Measurements from ENCODE around the gene CNOT6.
"Not testable (repeated sequence)": the region's sequence is repeated elsewhere in the genome, so short reads cannot be mapped to it uniquely, and the experiment has no call there.

Gene CNOT6

DNA sequence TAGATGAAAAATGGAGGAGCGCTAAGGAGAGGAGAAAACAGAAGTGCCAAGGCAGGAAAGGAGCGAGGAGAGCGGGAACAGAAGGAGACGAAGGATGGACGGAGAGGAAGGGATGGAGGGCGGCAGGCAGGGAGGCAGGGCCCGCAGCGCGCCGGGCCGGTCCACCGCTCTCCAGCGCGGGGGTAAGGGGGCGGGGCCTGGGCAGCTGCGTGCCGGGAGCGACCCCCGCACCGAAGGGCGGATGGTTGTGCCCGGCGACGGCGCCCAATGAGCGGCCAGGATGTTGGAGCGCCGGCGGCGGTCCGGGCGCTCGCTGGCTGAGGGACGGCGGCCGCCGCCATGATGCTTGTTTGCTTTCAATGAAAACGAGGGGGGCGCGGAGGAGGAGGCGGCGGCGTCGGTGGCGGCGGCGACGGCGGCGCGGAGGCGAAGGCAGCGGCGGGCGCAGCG is at the start of gene CNOT6:
TSS of gene CNOT6 (plus strand) at position 320 of the 450 bp plus-strand sequence. CDS start 34,898 bp downstream, outside the sequence.
- peak; percentile 95 to 96 for DNase-seq

DNA sequence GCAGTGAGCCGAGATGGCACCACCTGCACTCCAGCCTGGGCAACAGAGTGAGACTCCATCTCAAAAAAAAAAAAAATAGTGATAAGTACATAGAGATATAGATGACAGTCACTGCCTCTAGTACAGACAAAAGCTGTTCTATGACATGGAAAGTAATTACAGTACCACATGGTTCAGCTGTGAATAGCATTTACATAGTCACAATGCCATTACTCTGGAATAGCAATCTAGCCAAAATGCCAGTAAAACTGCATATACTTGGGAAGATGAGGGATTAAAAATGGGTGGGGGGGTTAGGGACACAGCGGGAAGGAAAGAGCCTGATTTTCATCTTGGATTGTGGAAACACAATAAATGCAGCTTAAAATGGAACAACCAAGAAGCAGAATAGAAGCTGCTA is 39.4 kb upstream of the CNOT6 start:
- DNase-seq = no peak

DNA sequence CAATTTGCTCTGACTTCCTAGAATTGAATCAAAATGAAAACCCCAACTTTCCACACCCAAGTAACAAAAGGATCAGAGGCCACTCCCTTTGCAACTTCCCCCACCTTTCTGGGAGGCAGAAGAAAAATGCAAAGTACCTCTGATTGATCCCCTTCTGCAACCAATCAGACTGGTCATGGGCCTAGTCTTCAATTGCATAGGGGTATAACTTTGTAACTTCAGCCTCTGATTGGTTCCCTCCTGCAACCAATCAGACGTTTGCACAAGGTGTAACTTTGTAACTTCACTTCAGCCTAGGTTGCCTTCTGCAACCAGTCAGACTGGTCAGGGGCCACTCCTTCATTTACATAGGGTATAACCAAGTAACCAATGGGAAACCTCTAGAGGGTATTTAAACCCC is 38.3 kb upstream of the CNOT6 start:
- no peak for DNase-seq

DNA sequence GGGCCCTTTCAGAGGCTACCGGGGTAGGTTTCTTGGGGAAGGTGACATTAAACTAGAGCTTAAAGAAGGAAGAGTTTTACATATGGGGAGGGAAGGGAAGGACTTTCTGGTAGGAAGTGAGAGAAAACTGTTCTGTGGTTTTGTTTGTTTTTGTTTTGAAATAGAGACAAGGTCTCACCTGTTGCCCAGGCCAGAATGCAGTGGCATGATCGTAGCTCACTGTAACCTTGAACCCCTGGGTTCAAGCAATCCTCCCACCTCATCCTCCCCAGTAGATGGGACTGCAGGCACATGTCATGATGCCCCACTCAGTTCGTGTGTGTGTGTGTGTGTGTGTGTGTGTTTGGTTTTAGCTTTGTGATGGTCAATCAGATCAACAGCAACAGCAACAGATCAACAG is 37.4 kb upstream of the CNOT6 start:
- no peak for DNase-seq

DNA sequence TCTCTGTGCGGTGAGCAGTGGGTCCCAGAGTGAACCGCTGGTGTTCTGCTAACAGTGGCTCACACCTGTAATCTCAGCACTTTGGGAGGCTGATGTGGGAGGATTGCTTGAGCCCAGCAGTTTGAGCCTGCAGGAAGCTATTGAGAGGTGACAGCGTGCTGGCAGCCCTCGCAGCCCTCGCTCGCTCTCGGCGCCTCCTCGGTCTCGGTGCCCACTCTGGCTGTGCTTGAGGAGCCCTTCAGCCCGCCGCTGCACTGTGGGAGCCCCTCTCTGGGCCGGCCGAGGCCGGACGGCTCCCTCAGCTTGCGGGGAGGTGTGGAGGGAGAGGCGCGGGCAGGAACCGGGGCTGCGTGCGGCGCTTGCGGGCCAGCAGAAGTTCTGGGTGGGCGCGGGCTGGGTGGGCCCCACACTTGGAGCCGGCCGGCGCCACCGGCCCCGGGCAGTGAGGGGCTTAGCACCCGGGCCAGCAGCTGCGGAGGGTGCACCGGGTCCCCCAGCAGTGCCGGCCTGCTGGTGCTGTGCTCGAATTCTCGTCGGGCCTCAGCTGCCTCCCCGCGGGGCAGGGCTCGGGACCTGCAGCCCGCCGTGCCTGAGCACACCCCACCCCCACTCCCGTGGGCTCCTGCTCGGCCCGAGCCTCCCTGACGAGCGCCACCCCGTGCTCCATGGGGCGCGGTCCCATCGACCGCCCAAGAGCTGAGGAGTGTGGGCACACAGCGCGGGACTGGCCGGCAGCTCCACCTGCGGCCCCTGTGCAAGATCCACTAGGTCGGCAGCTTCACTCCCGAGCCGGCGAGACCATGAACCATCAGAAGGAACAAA is 35.1 kb upstream of the CNOT6 start:
- DNase-seq = not testable (repeated sequence)

DNA sequence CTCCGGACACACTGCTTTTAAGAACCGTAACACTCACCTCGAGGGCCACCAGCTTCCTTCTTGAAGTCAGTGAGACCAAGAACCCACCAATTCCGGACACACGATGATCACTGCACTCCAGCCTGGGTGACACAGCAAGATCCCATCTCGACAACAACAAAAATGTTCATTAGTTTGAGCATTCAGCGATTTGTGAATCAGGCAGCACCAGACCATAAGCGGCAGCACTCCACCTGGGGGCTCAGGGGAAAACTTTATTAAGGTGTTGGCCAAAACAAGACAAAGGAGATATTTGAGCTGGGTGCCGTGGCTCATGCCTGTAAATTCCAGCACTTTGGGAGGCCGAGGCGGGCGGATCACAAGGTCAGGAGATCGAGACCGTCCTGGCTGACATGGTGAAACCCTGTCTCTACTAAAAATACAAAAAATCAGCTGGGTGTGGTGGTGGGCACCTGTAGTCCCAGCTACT is 34.5 kb upstream of the CNOT6 start:
- DNase-seq = not testable (repeated sequence)

DNA sequence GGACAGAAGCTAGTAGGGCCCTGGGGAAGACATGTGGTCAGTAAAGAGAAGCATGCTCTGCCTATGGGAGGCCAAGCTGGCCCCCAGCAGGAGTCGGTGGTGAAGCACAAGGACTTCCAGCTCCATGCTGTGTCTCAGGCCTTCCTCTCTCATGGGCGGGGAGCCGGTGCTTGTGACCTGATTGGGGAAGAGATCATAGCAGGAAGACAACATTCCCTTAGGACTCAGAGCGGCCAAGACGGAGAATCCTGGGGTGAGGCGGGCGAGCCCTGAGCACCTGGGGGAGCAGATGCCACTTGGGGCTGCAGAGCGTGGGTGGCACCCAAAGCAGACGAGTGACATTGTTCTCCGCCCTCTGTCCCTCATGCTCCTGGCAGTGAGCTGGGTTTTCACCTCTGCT is 33.3 kb upstream of the CNOT6 start:
- DNase-seq = no peak

DNA sequence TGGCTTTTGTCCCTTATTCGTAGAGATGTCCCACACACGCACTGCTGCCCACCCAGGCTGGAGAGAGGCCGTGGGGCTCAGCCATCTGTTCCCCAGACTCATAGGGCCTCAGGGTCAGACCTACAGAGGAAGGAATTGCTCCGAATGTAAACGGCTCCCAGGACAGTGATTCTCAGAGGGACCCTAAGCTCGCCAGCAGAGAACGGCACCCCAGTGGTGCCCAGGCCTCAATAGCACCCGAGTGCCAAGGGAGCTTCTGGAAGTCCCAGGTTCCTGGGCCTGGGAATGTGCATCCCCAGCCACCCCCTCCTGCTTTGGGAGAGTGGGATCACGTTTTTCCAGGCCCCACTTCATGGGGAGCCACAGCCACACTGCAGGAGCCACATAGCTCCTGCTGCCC is 32.9 kb upstream of the CNOT6 start:
- DNase-seq = no peak

DNA sequence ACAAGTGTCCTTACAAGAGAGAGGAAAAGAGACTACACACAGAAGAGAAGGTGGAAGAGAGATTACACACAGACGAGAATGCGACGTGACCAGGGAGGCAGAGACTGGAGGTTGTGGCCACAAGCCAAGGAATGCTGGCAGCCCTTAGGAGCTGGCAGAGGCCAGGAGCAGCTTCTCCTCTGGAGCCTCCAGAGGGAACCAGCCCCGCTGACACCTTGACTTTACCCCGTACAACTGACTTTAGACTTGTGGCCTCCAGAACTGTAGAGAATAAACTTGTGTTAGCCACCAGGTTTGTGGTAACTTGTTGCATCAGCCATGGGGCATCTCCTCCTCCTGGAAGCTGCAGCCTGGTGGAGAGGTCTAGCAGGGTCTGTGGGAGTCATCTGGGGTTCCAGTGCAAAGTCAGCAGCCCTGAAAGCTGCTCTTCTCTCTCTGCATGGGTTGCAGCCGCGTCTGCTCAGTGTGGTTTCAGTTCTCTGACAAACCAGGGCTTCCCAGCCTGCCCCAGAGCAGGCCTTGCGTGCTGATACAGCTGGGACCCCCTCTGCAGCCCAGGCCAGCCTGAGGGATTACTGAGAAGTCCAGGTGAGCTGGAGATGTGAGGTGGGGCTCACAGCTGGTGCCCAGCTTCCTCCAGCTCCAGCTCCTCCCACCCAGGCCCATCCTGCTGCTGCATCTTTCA is 30.8 kb upstream of the CNOT6 start:
- DNase-seq = no peak

DNA sequence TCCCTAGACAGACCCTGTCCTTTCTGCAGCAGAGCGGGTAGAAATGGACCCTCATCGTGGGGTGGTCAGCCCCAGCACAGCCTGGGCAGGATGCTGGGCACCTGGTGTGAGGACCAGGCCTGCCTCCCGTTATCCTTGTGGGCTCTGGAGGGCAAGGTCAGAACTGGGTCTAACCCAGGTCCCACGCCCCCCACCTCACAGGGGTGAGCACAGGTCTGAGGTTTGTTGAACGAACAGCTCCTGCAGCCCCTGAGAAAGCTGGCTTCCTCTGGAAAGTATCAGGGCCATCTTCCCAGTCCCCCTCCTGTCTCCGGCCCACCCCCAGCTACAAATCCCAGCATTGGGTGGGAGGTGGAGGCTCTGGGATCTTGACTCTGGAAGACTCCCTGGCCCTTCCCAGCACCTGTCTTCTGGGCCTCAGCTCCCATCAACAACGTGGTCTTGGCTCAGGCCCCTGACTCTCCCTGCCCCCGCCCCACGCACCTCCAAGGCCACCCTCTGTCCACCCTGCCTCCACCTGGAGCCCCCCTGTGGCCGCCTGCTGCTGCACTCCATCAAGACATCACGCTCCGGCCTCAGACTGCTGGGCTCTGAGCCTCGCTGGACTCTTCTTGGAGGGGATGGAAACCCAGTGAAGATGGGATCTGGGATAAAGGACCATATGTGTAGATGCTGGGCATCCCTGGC is 30.1 kb upstream of the CNOT6 start:
- DNase-seq = no peak

DNA sequence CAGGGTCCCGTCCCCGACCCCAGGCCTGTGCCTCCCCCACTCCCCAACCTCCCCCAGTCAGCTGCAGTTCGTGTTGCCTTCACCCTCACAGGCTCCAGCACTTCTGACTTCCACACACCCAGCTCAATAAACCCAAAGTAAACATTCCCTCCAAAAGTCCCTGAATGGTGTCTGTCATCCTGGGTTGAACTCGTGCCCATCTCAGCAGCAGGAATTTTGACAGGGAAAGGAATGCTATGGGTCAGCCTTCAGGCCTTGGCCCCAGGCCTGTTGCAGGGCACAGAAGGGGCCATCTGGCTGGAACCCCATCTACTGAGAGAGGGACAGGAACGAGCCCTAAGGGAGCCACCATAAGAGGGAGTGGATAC is 29.6 kb upstream of the CNOT6 start:
- no peak for DNase-seq

DNA sequence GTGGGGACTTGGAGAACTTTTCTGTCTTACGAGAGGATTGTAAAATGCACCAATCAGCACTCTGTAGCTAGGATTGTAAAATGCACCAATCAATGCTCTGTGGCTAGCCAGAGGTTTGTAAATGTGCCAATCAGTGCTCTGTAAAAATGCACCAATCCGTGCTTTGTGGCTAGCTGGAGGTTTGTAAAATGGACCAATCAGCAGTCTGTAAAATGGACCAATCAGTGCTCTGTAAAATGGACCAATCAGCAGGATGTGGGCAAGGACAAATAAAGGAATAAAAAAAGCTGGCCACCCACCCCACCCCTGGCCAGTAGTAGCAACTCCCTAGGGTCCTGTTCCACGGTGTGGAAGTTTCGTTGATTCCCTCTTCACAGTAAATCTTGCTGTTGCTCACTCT is 29.1 kb upstream of the CNOT6 start:
- not testable (repeated sequence) for DNase-seq

DNA sequence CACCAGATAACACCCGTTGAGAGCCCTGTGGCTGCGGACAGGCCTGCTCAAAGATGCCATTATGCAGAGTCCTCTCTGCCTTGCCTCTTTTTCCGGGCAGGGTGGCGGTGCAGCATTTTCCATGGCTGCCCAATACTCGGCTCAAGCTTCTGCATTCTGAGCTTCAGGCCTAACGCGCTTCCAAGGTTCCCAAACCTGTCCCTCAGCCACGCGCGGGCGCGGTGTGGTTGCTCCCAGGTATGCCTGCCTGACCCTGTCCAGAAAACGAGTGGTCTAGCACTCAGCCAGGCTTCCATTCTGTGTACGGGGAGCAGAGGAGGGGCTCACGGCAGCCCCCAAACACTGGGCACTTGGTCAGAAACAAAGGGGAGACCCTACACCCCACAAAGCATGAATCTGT is 27.9 kb upstream of the CNOT6 start:
- DNase-seq = no peak

DNA sequence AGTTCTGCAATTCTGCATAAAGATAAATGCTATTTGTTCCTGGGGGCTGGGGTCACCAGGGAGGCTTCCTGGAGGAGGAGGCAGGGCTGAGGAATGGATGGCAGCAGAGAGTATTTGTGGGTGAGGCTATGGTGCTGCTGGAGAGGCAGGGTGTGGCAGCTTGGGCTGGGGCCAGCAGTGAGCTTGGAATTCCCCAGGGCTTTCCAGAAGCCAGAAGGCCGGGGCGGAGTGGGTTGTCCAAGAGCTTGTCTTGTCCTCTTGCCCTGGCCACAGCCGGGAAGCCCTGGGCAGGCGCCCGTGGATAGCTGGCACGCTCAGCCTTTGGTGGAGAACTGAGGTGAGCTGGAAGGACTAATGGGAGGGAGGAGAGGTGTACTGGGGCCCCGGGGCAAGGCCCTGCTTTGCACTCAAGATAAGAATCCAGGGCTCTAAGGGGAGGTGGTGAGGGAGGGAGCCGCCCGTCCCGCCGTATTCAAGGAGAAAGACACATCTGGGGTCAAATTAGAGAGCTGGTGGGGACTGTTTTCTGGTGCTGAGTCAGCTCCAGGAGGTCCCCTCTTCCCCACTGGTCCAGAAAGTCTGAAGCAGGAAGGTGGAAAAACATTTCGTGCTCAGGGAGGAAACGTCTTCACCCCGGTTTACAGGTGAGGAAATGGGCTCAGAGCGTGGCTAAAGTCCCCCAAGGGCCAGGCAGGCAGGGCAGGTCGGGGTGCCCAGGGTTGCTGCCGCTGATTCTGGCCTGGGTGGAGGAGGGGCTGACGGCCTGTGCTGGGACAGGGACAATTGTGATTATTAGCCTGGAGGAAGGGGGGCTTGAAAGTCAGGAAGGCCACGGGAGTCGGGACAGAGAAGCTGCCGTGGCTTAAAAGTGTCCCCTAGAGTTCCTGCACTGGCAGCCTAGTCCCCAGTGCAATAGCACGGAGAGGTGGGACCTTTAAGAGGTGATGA is 26.9 kb upstream of the CNOT6 start:
- no peak for DNase-seq

DNA sequence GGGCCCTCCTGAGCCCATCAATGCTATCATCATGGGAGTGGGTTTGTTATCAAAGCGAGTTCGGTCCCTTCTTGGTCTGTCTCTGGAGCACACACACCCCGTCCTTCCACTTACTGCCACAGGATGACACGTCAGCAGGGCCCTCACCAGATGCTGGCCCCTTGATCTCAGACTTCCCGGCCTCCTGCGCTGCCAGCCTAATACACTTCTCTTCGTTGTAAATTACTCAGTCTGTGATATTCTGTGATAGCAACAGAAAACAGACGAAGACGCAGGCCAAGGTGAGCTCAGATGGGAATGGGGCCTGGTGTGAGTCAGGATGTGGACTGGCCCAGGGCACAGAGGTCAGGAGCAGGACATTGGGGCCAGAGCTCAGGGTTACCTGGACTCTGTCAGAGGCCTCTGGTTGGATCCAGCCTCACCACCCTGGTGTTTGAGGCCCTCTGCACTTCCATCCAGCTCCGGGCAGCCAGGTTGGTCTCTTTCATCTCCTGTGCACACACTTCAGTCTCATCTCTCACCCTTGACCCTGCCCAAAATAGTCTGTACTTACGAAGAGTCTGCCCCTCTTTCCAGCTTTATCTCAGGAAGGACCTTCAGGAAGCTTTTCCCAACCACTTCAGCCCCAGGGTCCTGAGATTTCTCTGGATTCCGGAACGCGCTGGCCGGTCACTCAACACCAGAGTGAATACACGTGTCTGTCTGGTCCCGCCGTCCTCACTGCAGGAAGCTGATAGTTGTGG is 26.0 kb upstream of the CNOT6 start:
- DNase-seq = no peak

DNA sequence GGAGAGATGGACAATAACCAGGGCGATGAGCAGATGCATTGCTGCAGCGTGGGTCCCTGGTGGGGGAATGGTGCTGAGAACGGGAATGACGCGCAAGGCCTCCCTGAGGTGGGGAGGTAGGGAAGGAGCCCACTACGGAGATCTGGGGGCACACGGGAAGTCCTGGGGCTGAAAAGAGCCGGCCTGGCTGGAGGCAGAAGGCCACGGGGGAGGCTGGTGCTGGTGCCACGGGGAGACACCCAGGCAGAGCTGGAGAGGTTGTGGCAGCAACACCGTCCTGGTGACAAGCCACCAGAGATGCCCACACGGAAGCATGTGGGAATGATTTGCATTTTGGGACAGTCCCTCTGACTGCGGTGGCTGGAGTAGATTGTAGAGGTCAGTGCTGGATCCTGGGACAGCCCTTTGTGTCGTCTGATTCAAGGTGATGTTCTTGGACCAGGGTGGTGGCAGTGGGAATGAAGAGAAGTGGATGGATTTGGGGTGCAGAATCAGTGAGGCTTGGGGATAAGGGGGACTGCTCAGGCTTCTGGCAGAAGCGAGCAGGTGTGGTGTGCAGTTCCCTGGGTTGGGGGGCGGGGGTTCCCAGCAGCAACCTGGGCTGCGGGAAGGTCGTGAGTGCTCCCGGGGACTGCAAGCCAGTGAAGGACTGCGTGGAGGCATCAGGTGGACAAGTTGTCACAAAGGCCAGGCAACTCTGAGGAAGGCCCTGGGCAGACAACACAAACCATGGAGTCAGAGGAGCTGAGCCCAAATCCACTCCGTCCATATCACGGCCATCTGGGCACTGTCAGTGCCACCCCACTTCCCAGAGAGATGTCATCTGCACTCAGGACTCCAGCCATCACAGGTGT is 25.2 kb upstream of the CNOT6 start:
- DNase-seq = no peak

DNA sequence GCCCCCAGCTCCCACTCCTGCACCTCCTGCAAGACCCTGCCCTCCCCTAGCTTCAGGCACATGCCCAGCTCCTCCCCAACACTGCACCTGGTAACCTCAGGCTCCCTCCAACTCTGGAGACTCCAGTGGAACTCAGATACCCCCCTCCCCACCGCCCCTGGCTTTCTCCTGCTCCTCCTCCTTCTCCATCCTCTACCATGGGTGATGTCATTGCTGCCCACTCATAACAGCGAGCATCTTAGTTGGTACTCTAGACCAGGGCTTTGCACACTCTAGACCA is 24.7 kb upstream of the CNOT6 start:
- no peak for DNase-seq

DNA sequence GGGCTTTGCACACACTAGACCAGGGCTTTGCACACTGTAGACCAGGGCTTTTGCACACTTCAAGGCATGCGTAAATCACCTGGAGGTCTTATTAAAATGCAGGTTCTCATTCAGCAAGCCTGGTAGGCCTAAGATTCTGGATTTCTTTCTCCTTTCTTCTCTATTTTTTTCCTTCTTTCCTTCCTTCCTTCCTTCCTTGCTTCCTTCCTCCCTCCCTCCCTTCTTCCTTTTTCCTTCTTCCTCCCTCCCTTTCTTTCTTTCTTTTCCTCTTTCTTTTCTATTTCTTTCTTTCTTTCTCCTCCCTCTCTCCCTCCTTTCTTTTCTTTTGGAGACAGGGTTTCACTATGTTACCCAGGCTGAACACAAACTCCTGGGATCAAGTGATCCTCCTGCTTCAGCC is 24.3 kb upstream of the CNOT6 start:
- DNase-seq = no peak

DNA sequence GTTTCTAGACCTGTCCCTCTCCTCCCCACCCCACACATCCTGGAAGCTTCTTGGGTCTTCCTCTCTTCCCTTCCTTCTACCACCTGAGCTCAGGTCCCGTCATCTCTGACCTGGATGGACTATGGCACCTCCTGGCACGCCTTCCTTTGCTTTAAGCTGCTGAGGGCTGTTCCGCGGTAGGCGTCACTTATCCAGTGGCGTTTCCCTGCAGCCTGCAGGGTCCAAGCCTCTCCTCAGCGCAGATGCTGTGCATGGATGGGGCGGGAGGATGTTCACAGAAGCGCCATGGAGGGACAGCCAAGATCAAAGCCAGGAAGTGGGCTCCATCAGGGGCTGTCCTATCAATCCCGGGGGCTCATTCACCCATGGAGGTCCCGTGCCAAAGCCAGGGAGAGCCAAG is 23.8 kb upstream of the CNOT6 start:
- no peak for DNase-seq

DNA sequence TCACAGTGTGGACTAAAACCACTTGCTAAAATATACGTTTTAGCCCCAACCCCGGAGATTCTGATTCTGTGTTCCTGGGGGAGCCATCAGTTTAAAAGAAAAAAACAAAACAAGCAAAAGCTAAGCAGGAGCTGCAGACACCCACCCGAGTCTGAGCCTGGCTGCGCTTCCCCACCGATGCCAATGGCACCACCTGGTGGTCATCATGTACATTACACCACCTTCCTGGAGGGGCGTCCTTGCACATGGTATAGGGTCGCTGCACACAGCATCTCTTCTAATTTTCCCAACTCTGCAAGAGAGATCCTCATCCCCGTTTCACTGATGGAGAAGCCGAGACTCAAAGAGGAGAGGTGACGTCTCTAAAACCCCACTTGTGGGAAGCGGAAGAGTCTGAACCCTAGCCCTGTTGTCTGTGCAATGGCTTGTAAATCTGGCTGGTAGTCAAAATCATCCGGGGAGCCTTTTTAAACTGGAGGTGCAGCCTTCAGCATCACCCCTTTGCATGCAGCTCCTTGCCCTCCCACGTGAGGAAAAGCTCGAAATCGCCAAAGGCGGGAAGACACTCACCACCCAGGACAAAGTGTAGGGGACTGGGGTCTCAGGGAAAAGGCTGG is 23.1 kb upstream of the CNOT6 start:
- peak; percentile 52 to 59 for DNase-seq

DNA sequence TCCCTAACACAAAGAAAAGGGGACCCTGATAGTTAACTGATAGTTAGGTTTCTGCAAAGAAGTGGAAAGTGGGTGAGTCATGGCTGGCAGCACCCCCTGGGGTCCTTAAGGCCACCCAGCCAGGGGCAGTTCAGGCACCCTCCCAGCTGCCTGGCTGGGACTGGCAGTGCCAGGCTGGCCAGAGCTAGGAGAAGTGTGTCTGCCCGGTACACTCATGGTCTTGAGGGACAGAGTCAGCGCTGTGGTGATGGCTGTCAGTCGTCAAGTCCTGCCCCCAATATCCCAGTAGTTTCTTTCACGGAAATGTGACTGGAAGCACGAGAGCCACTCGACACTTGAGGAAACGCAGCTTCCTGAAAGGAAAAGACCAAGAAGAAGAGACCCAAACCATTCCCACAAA is 22.3 kb upstream of the CNOT6 start:
- no peak for DNase-seq
